Astrocyte (in vitro differentiated cells and primary cell): ENCODE measurements around the gene SLC25A29.

Source experiments
- EZH2 ChIP-seq: IDR thresholded peaks from 2 replicates; pipeline ENCODE4 v1.6.1; 2012; ENCODE audit warnings: mild to moderate bottlenecking, low read length, inconsistent platforms; ENCODE audit not compliant: insufficient read depth
- TF ChIP-seq, protein P1 (sequence below): IDR thresholded peaks from 2 replicates; pipeline ENCODE4 v1.5.1; 2011; ENCODE audit warnings: low read depth, mild to moderate bottlenecking, inconsistent platforms, low read length, moderate library complexity; ENCODE audit not compliant: insufficient read depth

DNA sequence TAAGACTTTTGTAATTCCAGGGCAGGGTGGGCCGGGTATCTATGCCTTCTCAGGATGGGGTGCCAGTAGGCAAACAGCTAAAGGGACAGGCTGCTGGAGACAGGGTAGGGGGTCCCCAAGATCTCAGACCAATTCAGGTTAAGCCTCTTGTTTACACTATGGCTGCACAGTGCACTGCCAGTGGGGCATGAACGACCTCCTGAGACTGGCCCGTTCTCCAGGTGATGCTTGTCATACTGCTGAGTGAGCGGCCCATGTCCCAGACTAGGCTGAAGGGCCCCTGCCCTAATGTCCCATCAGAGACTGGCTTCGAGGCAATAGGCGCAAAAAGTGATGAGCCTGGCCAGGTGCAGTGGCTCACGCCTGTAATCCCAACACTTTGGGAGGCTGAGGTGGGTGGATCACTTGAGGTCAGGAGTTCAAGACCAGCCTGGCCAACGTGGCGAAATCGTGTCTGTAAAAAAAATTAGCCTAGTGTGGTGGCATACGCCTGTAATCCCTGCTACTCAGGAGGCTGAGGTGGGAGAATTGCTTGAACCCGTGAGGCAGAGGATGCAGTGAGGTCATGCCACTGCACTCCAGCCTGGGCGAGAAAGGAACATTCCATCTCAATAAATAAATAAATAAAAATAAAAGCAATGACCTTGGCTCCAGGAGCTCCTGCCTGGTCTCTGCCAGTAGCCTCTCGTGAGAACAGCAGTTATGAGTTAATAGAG lies 12.6 kb downstream of the SLC25A29 start:
- TF ChIP-seq, protein P1, sequence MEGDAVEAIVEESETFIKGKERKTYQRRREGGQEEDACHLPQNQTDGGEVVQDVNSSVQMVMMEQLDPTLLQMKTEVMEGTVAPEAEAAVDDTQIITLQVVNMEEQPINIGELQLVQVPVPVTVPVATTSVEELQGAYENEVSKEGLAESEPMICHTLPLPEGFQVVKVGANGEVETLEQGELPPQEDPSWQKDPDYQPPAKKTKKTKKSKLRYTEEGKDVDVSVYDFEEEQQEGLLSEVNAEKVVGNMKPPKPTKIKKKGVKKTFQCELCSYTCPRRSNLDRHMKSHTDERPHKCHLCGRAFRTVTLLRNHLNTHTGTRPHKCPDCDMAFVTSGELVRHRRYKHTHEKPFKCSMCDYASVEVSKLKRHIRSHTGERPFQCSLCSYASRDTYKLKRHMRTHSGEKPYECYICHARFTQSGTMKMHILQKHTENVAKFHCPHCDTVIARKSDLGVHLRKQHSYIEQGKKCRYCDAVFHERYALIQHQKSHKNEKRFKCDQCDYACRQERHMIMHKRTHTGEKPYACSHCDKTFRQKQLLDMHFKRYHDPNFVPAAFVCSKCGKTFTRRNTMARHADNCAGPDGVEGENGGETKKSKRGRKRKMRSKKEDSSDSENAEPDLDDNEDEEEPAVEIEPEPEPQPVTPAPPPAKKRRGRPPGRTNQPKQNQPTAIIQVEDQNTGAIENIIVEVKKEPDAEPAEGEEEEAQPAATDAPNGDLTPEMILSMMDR: no peak
- TF ChIP-seq EZH2: no peak
